Right kidney (tissue), 9 donors: ENCODE results near the gene SLC36A2.
"Not testable (repeated sequence)": the region's sequence is repeated elsewhere in the genome, so short reads cannot be mapped to it uniquely, and the experiment has no call there.

ENCODE experiments used
- DNase-seq: peaks from one replicate; pipeline ENCODE4 v3.0.0-alpha.2; 2016
- long read RNA-seq, 8 donors: transcript quantifications; one replicate each; lab custom pipeline, GENCODE V29; 2026

SLC36A2 gene
- long read RNA-seq, donor 1, partial matches to known transcripts: 0 of 2 reads
- long read RNA-seq, donor 1, other reads (novel, unspliced or antisense): 0 of 2 reads
- long read RNA-seq, donor 2: 0 reads
- long read RNA-seq, donor 3: 0 reads
- long read RNA-seq, donor 4, partial matches to known transcripts: 0 of 1 reads
- long read RNA-seq, donor 4, other reads (novel, unspliced or antisense): 0 of 1 reads
- long read RNA-seq, donor 5, partial matches to known transcripts: 5 of 5 reads
- long read RNA-seq, donor 5, other reads (novel, unspliced or antisense): 0 of 5 reads
- long read RNA-seq, donor 6, partial matches to known transcripts: 0 of 2 reads
- long read RNA-seq, donor 6, other reads (novel, unspliced or antisense): 0 of 2 reads
- long read RNA-seq, donor 7, partial matches to known transcripts: 0 of 1 reads
- long read RNA-seq, donor 7, other reads (novel, unspliced or antisense): 0 of 1 reads
- long read RNA-seq, donor 8, partial matches to known transcripts: 6 of 7 reads
- long read RNA-seq, donor 8, other reads (novel, unspliced or antisense): 0 of 7 reads

DNA sequence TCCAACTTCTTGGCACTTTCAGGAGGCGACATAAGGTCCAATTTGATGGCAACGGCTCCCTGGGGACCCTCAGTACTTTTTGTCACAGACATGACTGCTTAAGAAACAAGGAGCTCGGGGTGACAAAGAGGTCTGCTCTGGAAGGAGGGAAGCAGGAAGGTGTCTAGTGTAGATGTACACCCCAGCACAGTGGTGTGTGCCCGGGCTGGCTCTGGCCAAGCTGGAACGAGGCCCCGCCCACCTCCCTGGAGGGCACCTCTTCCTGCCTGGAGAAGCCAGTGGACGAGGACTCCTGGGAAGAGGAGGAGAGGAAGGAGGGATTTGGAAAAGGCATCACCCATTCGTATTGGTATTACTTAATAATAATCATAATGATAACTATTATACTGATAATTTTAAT, at the start of gene SLC36A2:
Gene SLC36A2 (minus strand): TSS at position 191 of the 400 bp plus-strand sequence. CDS start 99 bp downstream, at position 92.
- no peak for DNase-seq

DNA sequence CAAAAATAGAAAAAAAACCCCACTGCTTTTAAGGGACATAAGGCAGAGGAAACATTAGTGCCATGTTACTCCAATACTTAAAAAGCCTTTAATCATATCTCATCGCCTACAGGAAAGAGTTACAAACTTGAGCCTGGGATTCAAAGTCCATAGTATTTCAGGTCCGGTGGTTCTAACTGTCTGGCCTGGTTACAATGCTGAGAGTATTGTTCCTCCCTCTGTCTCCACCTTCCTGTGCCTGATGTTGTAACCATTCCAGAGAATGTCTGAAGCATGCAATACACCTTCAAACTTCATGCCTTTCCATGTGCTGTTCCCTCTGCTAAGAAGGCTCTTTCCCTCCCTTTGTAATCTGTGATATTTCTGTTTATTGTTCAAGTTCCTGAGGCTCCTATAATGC, 41.6 kb upstream of the SLC36A2 start:
- no peak for DNase-seq

DNA sequence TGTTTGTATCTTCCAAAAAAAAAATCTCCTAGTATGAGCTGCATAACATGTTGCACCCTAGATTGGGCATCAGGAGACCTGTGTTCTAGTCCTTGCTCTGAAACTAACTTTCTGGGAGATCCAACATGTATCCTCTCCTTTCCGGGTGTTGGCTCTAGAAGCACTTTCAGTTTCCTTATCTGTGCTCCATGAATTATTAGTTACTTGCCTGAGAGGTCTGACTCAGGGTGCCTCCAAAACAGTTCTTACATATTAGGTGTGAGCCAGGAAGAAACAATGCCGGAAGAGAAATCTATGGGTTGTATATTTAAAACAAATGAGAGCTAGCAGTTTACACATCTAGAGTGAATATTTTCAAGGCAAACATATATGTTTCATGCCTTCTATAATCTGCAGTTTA, 36.7 kb upstream of the SLC36A2 start:
- DNase-seq: no peak

DNA sequence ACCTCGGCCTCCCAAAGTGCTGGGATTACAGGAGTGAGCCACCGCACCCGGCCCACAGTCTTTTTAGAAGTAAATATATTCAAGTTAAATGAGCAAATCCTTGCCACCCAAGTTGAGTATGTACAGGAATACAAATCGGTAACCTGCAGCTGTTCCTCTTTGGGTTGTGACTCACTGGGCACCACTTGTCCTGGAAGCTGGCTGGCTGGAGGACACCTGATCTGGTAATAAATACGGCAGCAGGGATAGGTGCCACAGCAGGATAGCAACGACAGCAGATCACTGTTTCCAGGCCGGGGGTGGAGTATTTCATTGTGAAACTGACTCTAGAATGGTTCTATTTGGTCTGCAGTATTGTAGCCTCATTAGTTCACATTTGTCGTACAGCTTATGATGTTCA, 35.7 kb upstream of the SLC36A2 start:
- DNase-seq: no peak

DNA sequence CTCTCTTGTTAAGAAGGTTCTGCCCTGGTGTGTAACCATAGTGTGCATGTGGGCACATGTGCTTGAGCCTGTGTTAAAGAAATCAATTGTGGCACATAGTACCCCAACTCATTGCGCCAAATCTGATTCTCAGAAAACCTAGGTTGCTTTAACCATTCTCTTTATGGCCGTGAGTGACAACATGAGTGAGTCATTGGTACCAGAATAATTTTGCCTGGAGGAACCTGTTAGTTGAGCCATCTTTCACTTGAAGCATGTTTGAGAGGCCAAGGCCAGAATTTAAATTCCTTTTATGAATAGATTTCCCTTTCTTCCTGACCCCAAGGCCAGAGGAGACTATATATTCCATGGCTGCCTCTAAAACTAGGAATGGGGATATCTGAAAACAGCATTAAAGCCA, 35.2 kb upstream of the SLC36A2 start:
- no peak for DNase-seq

DNA sequence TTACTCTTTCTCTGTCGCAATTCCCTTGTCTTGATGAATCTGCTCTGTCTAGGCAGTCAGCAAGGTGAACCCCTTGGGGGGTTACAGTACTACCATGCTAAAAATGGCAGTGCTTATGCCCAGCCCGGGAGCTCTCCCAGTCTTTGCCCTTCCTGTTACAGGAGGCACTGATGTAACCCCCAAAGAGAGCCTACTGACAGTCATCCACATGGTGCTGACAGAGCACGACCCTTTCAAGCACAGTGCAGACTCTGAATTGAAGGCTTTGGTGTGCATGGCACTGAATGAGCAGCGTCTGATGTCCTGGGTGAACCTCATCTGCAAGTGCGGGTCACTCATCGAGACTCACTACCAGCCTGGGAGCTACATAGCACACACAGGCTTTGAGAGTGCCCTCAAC, 34.5 kb upstream of the SLC36A2 start:
- no peak for DNase-seq

DNA sequence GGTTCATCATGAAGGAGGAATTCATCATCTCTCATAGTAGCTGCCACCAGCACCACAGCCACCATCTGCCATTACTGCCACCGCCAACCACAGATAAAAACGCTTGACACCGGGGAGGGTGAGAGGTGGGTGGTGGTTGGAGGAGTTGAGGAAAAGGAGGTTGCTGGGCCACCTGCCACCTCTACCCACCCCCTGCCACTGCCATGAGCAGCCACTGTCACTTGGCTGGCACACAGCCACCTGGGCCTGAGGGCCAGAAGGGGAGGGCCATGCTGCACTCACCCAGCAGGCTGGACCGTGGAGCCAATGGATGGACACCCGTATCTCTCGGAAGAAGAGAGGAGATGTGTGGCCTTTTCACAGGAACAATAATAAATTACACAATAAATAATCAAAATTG, 31.3 kb upstream of the SLC36A2 start:
- no peak for DNase-seq

DNA sequence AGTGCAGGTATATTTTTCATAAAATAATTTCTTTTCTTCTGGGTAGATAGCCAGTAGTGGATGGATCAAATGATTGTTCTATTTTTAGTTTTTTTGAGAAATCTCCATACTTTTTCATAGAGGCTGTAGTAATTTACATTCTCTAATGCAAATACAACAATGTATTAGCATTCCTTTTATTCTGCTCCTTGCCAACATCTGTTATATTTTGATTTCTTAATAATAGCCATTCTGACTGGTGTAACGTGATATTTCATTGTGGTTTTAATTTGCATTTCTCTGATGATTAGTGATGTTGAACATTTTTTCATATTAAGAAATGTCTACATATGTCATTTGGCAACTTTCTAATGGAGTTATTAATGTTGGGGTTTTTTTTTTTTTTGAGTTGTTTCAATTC, 27.2 kb upstream of the SLC36A2 start:
- no peak for DNase-seq

DNA sequence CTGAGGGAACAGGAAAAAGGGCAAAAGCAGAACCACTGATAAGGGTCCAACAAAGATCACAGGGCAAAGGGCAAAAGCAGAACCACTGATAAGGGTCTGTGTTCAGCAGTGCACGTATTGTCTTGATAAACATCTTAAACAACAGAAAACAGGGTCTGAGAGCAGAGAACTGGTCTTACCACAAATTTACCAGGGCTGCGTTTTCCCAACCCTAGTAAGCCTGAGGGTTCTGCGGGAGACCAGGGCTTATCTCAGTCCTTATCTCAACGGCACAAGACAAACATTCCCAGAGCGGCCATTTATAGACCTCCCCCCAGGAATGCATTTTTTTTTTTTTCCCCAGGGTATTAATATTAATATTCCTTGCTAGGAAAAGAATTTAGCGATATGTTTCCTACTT, 19.7 kb upstream of the SLC36A2 start:
- not testable (repeated sequence) for DNase-seq

DNA sequence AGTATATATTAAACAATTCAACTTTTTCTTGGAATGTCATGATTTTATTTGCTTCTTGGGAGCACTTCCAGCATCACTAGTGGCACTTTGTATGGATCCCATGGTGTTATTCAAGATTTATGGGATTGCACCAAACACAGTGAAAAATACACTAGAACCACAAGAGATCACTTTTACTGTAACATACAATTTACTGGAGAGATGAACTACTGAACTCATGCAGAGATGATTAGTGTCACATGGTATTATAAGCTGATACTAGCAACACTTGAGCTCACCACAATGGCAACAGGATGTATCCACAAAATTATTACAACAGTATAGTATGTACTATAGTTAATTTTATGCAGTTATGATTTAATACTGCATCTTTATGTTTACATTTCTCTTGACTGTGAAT, 16.3 kb upstream of the SLC36A2 start:
- DNase-seq: no peak

DNA sequence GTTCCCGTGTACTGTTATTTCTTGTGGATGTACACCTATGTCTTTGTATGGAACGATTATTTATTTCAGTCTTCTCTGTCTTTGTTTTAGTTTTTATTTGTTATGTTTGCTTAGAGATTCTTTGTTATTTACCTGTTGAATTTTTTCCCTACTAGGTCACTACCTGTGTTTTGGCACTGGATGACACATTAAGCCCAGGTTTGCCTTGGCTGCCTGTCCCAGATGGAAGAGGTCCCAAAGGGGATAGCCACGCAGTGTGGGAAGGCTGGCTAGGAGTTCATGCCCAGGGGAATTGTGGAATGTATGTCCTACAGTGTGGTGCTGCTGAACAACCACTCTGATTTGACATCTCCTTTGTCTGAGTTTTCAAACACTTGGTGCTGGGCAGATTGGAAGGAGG, 15.6 kb upstream of the SLC36A2 start:
- no peak for DNase-seq

DNA sequence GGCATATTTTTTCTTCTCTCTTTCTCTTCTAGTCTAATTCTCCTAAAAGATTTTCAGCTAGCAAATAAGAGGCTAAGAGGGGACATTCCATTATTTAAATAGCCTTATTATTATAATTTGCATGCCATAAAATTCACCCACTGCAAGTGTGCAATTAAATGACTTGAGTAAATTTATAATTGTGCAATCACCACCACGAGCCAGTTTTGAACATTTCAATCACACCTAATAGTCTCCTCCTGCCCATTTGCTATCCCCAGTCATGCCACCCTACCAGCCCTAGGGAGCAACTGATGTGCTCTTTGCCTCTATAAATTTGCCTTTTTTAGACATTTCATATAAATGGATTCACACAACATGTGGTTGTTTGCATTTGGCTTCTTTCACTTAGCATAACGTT, 12.0 kb upstream of the SLC36A2 start:
- no peak for DNase-seq

DNA sequence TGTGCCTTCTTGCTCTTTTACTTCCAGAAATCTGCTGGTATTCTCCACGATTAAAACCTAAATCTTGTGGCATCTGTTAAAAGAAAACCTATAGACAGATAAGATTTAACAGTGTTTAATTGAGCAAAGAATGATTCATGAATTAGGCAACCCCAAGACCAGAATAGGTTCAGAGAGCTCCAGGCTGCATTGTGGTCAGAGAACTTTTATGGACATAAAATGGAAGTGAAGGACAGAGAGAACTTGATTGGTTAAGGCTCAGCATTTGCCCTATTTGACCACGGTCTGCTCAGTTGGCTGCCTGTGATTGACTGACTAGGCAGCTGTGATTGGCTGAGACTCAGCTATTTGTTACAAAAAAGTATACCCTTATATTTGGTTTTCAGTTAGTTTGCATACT, 10.4 kb upstream of the SLC36A2 start:
- no peak for DNase-seq

DNA sequence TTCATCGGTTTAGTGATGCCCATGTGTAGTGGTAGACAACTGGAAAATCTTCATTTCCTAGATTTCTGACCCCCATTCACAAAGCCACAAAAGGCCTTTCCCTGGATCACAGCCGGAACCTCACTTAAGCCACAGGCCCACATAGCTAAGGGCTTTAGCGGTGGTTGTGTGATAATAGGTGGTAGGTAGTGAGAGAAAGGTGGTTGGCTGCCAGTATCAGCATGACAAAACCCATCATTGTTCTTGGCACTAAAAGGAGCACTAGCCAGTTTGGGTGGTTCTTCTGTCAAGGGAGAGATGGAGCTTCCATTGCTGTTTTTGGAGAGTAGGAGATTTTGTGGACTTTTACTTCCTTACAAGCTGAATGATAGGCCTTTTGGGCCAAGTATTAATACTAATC, 9.7 kb upstream of the SLC36A2 start:
- DNase-seq: no peak

DNA sequence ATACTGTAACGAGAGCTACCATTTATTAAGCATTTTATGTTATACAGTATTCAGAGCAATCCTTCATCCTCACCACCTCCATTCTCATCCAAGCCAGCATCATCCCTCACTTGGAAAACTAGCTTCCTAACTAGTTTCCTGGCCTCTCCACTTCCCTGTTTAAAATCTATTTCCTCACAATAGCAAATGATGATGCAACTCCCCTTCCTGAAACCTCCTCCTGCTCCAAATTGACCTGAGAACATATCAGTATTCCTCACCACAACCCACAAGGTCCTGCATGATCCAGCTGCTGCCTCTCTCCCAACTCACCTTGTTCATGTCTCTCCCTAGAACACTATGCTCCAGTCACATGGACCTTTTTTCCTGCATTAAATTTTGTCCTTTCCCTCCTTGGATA, 4.3 kb upstream of the SLC36A2 start:
- DNase-seq: no peak

DNA sequence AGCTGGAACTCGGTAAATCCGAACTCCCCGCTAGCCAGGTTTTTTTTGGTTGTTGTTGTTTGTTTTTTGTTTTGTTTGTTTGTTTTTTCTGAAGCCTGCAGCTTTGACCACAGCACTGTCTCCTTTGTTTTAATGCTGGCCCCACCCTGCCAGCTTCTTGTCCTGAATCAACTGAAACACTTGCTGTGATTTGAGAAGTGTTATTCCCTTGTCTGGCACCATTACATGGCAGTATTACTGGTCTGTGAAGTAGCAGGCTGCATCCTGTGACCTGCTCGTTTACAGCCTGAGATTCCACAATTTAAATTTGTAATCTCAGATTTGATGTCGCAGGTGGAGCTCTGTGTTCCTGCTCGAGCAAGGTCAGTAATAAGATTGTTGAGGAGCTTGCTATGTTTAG, 1.4 kb upstream of the SLC36A2 start:
- no peak for DNase-seq

DNA sequence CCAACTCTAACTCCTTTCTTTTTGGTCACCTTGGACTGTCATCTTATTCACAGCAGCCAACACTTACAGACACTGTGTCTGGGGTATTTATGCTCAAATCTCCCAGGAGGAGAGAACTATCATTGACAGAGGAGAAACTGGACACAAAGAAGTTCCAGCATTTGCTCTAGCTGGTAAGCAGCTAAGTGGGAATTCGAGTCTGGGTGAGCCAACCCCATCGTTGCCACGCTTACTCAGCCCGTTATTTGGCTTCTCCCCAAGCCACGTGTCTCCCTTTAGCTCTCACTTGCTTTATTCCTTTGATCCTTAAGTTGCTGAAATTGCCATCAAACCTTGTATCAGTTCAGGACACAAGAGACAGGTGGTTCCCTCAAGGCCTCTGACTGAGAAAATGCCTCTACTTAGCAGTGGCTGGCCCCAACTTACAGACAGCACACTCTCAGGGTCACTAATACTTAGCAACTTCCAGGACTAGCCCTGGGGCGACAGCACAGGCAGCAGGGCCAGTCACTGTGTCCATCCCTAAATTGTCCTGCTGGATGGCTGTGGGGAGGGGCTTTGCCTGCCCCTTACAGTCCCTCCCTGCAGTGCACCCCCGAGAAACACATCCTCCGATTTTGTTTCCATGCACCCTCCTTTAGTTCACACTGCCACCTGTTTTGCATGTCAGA, 1.4 kb downstream of the SLC36A2 start:
- DNase-seq: no peak

DNA sequence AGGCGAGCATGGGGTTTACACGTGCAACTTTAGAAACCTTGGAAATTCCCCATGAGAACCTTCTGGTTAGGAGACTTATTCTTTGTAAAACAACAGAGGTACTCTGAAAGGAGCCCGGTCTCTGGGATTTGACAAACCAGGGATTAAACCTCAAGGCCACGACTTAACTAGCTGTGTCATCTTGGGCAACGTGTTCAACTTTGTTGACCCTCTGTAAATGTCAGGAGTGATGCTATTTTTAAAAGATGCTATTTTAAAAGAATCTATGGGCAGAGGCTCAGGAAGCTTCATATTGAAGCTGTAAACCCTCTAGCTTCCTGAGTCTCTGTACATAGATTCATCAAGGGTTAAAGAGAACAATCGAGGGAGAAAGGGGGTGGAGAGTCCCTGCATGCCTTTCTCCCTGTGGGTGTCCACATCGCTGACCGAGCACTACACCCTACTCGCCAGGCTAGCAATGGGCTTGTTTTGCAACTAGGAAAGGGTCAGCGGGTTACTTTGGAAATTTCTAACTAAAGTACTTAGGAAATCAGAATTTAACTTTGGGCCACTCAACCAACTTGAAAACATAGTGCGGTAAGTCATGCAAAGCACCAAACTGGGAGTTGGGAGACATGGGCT, 2.1 kb downstream of the SLC36A2 start:
- DNase-seq: no peak

DNA sequence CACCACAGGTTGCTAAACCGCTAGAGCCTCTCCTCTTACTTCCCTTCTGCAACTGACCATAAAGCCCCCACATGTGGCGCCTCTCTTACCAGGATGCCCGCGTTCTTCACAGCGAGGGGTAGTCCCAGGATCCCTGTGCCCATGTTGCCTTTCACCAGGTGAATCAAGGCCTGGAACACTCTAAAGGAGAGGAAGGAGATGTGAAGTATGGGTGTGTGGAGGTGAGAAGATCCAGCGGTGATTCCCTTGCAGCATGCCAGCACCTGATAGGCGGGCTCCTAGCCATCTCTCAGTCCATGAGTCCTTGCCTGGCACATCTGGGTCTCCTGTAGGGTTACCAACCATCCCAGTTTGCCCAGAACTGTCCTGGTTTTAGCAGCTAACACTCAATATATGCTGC, 3.3 kb downstream of the SLC36A2 start:
- no peak for DNase-seq

DNA sequence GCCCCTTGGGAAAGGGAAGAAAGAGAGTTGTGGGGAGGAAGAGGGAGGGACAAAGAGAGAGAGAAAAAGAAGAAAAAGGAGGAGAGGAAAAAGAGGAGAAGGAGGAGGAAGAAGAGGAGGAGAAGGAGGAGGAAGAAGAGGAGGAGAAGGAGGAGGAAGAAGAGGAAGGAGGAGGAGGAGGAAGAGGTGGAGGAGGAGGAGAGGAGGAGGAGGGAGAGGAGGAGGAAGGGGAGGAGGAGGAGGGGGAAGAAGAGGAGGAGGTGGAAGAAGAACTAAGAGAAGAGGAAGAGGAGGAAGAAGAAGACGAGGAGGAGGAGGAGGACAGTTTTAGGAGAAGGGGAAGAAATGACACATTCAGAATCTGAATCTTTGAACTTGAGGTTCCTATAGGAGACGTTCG, 7.4 kb downstream of the SLC36A2 start:
- DNase-seq: no peak

DNA sequence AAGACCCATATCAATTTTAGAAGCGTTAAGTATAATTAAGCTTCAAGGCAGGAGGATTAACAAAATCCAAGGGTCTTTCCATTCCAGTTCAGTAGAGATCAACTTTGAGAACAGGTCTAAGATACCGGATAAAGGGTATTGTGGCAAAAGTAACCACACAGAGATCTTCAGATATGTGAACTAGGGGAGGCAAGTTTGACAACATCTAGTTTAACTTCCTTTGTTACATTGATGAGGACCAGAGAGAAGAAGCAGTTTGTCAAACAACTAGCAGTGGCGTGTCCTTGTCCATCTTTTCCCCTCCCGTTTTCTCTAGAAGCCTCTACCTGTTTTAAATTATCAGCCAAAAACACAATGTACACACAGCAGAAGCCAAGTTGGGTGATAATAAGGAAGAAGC, 8.6 kb downstream of the SLC36A2 start:
- no peak for DNase-seq

DNA sequence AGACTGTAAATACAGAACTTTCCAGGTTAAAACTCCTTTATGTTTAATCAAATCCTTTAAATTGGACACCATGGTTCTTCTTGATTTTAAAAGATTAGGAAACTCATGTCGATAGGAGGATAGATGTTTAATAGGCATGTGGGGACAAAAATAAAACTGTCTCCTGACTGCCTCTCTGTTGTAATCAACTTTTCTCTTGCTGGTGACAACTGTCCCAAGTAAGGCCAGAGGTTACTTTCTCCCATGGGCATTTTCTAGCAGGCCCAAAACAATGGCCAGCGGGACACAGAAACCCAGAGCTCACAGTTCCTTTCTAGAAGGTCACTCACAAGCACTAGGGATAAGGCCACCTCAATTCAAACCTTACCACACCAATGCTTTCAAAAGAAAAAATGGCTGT, 14.5 kb downstream of the SLC36A2 start:
- no peak for DNase-seq

DNA sequence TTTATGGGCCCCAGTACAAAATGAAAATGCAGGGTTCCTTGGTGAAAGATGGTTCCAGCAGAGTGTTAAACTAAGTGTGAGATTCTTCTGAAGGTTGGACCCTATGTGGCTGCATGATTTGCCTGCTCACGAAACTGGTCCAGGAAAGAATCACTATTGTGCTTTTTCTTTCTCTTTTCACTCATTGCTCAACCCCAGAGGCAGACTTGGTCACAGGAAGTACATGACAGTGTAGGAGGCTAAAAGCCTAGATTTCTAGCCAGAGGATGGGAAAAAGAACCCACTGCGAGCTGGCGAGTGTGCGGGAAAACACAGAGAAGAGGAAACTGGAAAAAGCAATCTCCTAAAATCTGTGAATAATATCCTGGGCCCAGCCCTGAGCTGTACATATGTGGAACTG, 18.6 kb downstream of the SLC36A2 start:
- no peak for DNase-seq
